ENCODE measurements around the gene VPS35L. TPM values are rescaled to one million over a fixed set of nuclear protein-coding genes. Genes with fewer than 3 reads are reported as not detected.

The VPS35L gene
- total and polyA plus RNA-seq, 10 of the 15 experiments (the other 5 are each of a cell fraction or from before 2014, with no cell fraction given): 14.9 to 44.1 (median 26.3) TPM

GRCh38 chr16:19672378-19672777 is 116.9 kb downstream of the VPS35L start (continued):
- no peak for TF ChIP-seq STAT3 (IDR thresholded peaks at IDR 0.05; ENCODE audit: low read depth, low read length)
- TF ChIP-seq POU2F2 (IDR thresholded peaks at IDR 0.05; ENCODE audit: borderline replicate concordance, low read depth, low read length): no peak
- TF ChIP-seq ZNF622 (IDR thresholded peaks at IDR 0.05): no peak
- TF ChIP-seq BCLAF1 (IDR thresholded peaks at IDR 0.05): no peak
- no peak for TF ChIP-seq E4F1 (IDR thresholded peaks at IDR 0.05; ENCODE audit: borderline replicate concordance, partially characterized antibody)
- no peak for TF ChIP-seq LARP7 (IDR thresholded peaks at IDR 0.05)
- no peak for TF ChIP-seq ZZZ3 (IDR thresholded peaks at IDR 0.05; ENCODE audit: control insufficient read depth, insufficient read length, low read depth)
- no peak for TF ChIP-seq BHLHE40 (IDR thresholded peaks at IDR 0.05; ENCODE audit: borderline replicate concordance in 1 of 2, low read depth in 2 of 2, low read length in 1 of 2)

GRCh38 chr16:19674485-19674884 is 119.0 kb downstream of the VPS35L start:
- Histone ChIP-seq H2AFZ (ENCODE audit: control insufficient read depth, low read depth, low read length) (no peak overlapping the region), H3K4me1 (ENCODE audit: control insufficient read depth, insufficient read depth, low read length) (no peaks in the 10 kb centered on the region), H3K36me3 (ENCODE audit: control insufficient read depth in 2 of 2, insufficient read depth in 2 of 2, low read length in 1 of 2) (no peaks in the 10 kb centered on the region; a peak in 1 of 4 replicates), H3K4me3 (no peak overlapping the region), H3K27ac (ENCODE audit: control insufficient read depth, insufficient read depth) (no peak overlapping the region), H3K9ac (ENCODE audit: control insufficient read depth, insufficient read depth, low read length) (no peak overlapping the region), H3K79me2 (ENCODE audit: control insufficient read depth, insufficient read depth, low read length) (no peaks in the 10 kb centered on the region), H4K20me1 (ENCODE audit: control insufficient read depth, insufficient read depth) (no peaks in the 10 kb centered on the region), H3K27me3 (replicated peaks in 1 of 2; ENCODE audit: control insufficient read depth in 2 of 2, insufficient read depth in 2 of 2, low read length in 1 of 2) (no peaks in the 10 kb centered on the region), H3K4me2 (ENCODE audit: control insufficient read depth, insufficient read depth) (no peak overlapping the region), H3K9me3 (replicated peaks; ENCODE audit: control insufficient read depth, insufficient read depth, low read length) (no peaks in the 10 kb centered on the region)
- ChIA-PET RAD21 (ENCODE audit: unreplicated experiment) (no interaction called here), SMC1A (ENCODE audit: uncharacterized antibody, unreplicated experiment) (no interaction called here), POLR2A (no interaction called here), CTCF (no interaction called here)
- no TSS peak for BruUV-seq (replicated peaks)
- no peak for FAIRE-seq
- 97% methylated on average over 5 of the region's 5 CpGs for WGBS (ENCODE audit: insufficient coverage, insufficient replicate concordance, low lambda C conversion rate, missing lambda C conversion rate)
- TF ChIP-seq CREB1 (IDR thresholded peaks at IDR 0.05; ENCODE audit: low read depth) (no peak), CHD4 (IDR thresholded peaks at IDR 0.05) (no peak), STAT1 (conservative IDR thresholded peaks at IDR 0.05) (no peak), EZH2 (IDR thresholded peaks at IDR 0.05; ENCODE audit: borderline replicate concordance, control insufficient read depth, low read depth, low read length) (no peak)
- no peak for ATAC-seq
- no peak for DNase-seq (ENCODE audit: low read depth, low spot score)
- in situ Hi-C loops (cut with MboI): no loop called here
- intact Hi-C loops (cut with micrococcal nuclease; ENCODE audit: unreplicated experiment): no loop called here
